ENCODE measurements around the gene CORO2B. TPM values are rescaled to one million over a fixed set of nuclear protein-coding genes. Genes with fewer than 3 reads are reported as not detected.

Gene CORO2B
- total RNA-seq, 1 donor from 2014 or later, result 1.1 TPM

GRCh38 chr15:68666812-68667450 is 88.1 kb downstream of the CORO2B start:
- H3K27ac Mint-ChIP-seq, result no peak overlapping the region
- no peak for TF ChIP-seq CTCF (IDR thresholded peaks at IDR 0.05; ENCODE audit: unreplicated experiment)
- peak in 1 of 2 experiments; percentile 24 for DNase-seq (ENCODE audit: low spot score in 2 of 2, unreplicated experiment in 2 of 2)

GRCh38 chr15:68667800-68668625 is 89.2 kb downstream of the CORO2B start:
- H3K27ac Mint-ChIP-seq, result no peak overlapping the region
- H3K9me3 Mint-ChIP-seq, result peaks cover 5% of the 10 kb centered on the region
- no peaks in the 10 kb centered on the region for H3K36me3 Mint-ChIP-seq
- DNase-seq (ENCODE audit: low spot score in 2 of 2, unreplicated experiment in 2 of 2), result peak in 1 of 2 experiments; percentile 14
- H3K4me1 Mint-ChIP-seq, result no peaks in the 10 kb centered on the region
- peaks cover 3% of the 10 kb centered on the region for H3K27me3 Mint-ChIP-seq (ENCODE audit: low read depth)
- no peak overlapping the region for H3K4me3 Mint-ChIP-seq
- TF ChIP-seq CTCF (IDR thresholded peaks at IDR 0.05; ENCODE audit: unreplicated experiment), result no peak

More at GRCh38 chr15:68666812-68667450, 88.1 kb downstream of the CORO2B start:
- Mint-ChIP-seq H3K9me3 (peaks cover 11% of the 10 kb centered on the region), H3K4me3 (no peak overlapping the region), H3K4me1 (no peaks in the 10 kb centered on the region), H3K27me3 (ENCODE audit: low read depth) (no peaks in the 10 kb centered on the region), H3K36me3 (no peaks in the 10 kb centered on the region)

DNA sequence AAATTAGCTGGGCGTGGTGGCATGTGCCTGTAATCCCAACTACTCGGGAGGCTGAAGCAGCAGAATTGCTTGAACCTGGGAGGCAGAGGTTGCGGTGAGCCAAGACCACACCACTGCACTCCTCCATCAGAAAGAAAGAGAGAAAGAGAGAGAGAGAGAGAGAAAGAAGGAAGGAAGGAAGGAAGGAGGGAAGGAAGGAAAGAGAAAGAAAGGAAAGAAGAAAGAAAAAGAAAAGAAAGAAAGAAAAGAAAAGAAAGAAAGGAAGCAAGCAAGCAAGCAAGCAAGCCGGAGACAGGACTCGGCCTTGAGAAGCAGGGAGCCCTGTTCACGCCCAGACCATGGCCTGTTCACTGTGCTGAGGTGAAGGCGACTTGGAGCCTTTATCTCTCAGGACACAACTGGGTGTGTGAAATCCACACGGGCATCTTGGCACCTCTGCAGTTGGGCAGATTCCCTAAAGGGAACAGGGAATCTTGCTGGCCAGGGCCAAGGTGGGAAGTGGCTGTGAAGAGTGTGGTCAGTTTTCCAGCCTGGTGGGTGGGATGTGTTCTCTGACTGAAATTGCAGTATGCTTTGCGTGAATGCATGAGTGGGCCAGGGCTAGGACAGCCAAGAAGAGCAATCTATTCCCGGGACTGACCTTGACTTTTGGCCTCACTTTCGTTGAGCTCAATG is 90.3 kb downstream of the CORO2B start:
- TF ChIP-seq CTCF (IDR thresholded peaks at IDR 0.05; ENCODE audit: unreplicated experiment), result no peak
- Mint-ChIP-seq H3K9me3 (no peaks in the 10 kb centered on the region), H3K36me3 (no peaks in the 10 kb centered on the region), H3K27ac (no peak overlapping the region), H3K4me3 (no peak overlapping the region), H3K27me3 (ENCODE audit: low read depth) (peaks cover 6% of the 10 kb centered on the region), H3K4me1 (no peaks in the 10 kb centered on the region)
- DNase-seq (ENCODE audit: low spot score in 2 of 2, unreplicated experiment in 2 of 2), result peak in 1 of 2 experiments; percentile 21

- no peak for TF ChIP-seq CTCF (IDR thresholded peaks at IDR 0.05; ENCODE audit: unreplicated experiment)
- H3K27me3 Mint-ChIP-seq (ENCODE audit: low read depth), result peaks cover 6% of the 10 kb centered on the region
- H3K4me1 Mint-ChIP-seq, result peaks cover 8% of the 10 kb centered on the region
- no peaks in the 10 kb centered on the region for H3K36me3 Mint-ChIP-seq
- H3K9me3 Mint-ChIP-seq, result no peaks in the 10 kb centered on the region
- peak in 1 of 2 experiments; percentile 20 for DNase-seq (ENCODE audit: low spot score in 2 of 2, unreplicated experiment in 2 of 2)
- H3K4me3 Mint-ChIP-seq, result no peak overlapping the region
- H3K27ac Mint-ChIP-seq, result no peak overlapping the region
These were observed 93.5 kb downstream of the CORO2B start for GRCh38 chr15:68672251-68672650.

DNA sequence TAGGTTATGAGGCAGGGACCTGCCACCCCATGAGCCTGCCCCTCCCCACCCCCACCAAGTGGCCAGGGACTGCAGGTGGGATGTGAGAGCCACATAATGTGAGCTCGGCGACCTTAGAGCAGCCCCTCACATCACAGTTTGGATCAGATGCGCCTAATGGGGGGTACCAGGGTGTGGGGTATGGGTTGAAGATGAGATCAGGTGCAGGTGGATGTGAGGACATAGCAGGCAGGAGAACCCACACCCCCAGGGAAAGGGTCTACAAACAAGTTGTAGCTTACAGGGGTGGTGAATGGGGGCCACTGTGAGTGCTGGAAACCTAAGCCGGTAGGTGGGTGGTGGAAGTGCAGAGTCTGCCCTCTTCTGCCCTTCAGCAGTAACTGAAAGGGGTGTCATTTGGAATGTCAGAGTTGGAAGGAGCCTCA is 94.0 kb downstream of the CORO2B start:
- DNase-seq (ENCODE audit: low spot score in 2 of 2, unreplicated experiment in 2 of 2), result peak in 1 of 2 experiments; percentile 28
- no peaks in the 10 kb centered on the region for H3K9me3 Mint-ChIP-seq
- no peak for TF ChIP-seq CTCF (IDR thresholded peaks at IDR 0.05; ENCODE audit: unreplicated experiment)
- H3K27me3 Mint-ChIP-seq (ENCODE audit: low read depth), result peaks cover 6% of the 10 kb centered on the region
- no peak overlapping the region for H3K4me3 Mint-ChIP-seq
- H3K36me3 Mint-ChIP-seq, result no peaks in the 10 kb centered on the region
- H3K4me1 Mint-ChIP-seq, result peaks cover 8% of the 10 kb centered on the region
- H3K27ac Mint-ChIP-seq, result no peak overlapping the region

Measured in mesothelial cell of epicardium (in vitro differentiated cells).